ENCODE results near the gene TADA2A.

DNA sequence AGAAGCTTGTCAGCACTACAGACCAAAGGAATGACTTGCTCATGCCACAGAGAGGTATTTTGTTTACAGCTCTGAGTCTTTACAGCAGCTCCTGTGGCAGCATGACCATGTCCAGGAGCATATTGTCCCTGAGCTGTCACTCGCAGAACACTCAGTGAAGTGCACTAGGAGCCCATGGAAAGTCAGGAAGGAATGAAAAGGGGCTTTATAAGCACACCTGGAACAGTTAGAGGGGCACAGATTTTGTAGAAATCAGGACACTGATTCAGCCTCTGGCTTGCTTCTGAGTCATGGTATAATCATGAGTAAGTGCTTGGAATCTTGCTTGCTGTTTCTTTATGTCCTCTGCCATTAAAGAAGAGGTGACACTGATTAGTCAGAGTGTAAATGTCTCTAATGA lies 41.0 kb downstream of the TADA2A start:
- TF ChIP-seq, protein P1, sequence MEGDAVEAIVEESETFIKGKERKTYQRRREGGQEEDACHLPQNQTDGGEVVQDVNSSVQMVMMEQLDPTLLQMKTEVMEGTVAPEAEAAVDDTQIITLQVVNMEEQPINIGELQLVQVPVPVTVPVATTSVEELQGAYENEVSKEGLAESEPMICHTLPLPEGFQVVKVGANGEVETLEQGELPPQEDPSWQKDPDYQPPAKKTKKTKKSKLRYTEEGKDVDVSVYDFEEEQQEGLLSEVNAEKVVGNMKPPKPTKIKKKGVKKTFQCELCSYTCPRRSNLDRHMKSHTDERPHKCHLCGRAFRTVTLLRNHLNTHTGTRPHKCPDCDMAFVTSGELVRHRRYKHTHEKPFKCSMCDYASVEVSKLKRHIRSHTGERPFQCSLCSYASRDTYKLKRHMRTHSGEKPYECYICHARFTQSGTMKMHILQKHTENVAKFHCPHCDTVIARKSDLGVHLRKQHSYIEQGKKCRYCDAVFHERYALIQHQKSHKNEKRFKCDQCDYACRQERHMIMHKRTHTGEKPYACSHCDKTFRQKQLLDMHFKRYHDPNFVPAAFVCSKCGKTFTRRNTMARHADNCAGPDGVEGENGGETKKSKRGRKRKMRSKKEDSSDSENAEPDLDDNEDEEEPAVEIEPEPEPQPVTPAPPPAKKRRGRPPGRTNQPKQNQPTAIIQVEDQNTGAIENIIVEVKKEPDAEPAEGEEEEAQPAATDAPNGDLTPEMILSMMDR (IDR thresholded peaks at IDR 0.05): no peak
- TF ChIP-seq EP300 (IDR thresholded peaks at IDR 0.05): no peak
- TF ChIP-seq REST (IDR thresholded peaks at IDR 0.05): no peak
- TF ChIP-seq SREBF2 (IDR thresholded peaks at IDR 0.05): no peak
- no peak for TF ChIP-seq POLR2A (IDR thresholded peaks at IDR 0.05; ENCODE audit: low read length)
- no peak for TF ChIP-seq BHLHE40 (IDR thresholded peaks at IDR 0.05; ENCODE audit: low read depth, low read length)
- no peak for TF ChIP-seq RCOR1 (IDR thresholded peaks at IDR 0.05; ENCODE audit: low read depth, low read length)
- TF ChIP-seq CBX8 (IDR thresholded peaks at IDR 0.05): no peak
- TF ChIP-seq SMC3 (IDR thresholded peaks at IDR 0.05): no peak
- TF ChIP-seq EHMT2 (IDR thresholded peaks at IDR 0.05; ENCODE audit: low read depth): no peak
- no peak for TF ChIP-seq PBX3 (IDR thresholded peaks at IDR 0.05)
- TF ChIP-seq POLR2AphosphoS2 (conservative IDR thresholded peaks at IDR 0.05; ENCODE audit: low read length): no peak
- no peak for TF ChIP-seq MYC (IDR thresholded peaks at IDR 0.05; ENCODE audit: borderline replicate concordance, low read length)
